ENCODE measurements around the gene AVL9. TPM values are rescaled to one million over a fixed set of nuclear protein-coding genes. Genes with fewer than 3 reads are reported as not detected.

Gene AVL9
- total and polyA plus RNA-seq, 10 donors = 8.4 to 54.8 (median 34.3) TPM

GRCh38 chr7:32559480-32559879 is 64.2 kb downstream of the AVL9 start:
- Histone ChIP-seq H3K27me3 (replicated peaks in 1 of 7) (no peaks in the 10 kb centered on the region), H3K36me3 (peaks cover 0 to 96% (median 49%) of the 10 kb centered on the region in 6 donors), H3K4me3 (no peak overlapping the region), H3K27ac (no peak overlapping the region), H3K4me1 (peaks cover 0 to 8% (median 0%) of the 10 kb centered on the region in 6 donors), H3K9me3 (no peaks in the 10 kb centered on the region)
- TF ChIP-seq, protein P1, sequence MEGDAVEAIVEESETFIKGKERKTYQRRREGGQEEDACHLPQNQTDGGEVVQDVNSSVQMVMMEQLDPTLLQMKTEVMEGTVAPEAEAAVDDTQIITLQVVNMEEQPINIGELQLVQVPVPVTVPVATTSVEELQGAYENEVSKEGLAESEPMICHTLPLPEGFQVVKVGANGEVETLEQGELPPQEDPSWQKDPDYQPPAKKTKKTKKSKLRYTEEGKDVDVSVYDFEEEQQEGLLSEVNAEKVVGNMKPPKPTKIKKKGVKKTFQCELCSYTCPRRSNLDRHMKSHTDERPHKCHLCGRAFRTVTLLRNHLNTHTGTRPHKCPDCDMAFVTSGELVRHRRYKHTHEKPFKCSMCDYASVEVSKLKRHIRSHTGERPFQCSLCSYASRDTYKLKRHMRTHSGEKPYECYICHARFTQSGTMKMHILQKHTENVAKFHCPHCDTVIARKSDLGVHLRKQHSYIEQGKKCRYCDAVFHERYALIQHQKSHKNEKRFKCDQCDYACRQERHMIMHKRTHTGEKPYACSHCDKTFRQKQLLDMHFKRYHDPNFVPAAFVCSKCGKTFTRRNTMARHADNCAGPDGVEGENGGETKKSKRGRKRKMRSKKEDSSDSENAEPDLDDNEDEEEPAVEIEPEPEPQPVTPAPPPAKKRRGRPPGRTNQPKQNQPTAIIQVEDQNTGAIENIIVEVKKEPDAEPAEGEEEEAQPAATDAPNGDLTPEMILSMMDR (IDR thresholded peaks at IDR 0.05 in 8 of 11, conservative IDR thresholded peaks at IDR 0.05 in 3 of 11) = no peak
- TF ChIP-seq POLR2A (IDR thresholded peaks at IDR 0.05) = no peak
- TF ChIP-seq POLR2AphosphoS5 (IDR thresholded peaks at IDR 0.05) = no peak
- no peak for DNase-seq
- 91 to 96% (median 94%) methylated on average over 4 of the region's 4 CpGs for WGBS, 5 donors
- intact Hi-C loops (cut with DNase I; ENCODE audit: low total_unique reads) = loop anchor here (10.0 kb wide), 1 partner anchor 65 kb away; the partner anchor contains the start of genes AVL9 and LSM5

DNA sequence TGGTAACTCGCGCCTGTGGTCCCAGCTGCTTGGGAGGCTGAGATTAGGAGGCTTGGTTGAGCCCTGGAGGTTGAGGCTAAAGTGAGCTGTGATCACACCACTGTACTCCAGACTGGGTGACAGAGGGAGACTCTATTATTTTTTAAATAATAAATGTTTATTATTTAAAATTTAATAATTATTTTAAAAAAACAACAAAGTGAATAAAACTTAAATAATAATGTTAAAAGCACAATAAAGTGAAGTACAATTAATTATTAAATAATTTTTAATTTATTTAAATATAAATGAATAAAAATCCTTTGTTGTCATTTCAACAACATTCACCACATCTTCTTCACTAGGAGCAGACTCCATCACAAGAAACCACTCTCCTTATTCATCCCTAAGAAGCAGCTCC is 64.8 kb downstream of the AVL9 start:
- TF ChIP-seq POLR2AphosphoS5 (IDR thresholded peaks at IDR 0.05) (no peak), POLR2A (IDR thresholded peaks at IDR 0.05) (no peak)
- TF ChIP-seq, protein P1 (IDR thresholded peaks at IDR 0.05 in 8 of 11, conservative IDR thresholded peaks at IDR 0.05 in 3 of 11) = no peak
- Histone ChIP-seq H3K27me3 (replicated peaks in 1 of 7) (no peaks in the 10 kb centered on the region), H3K9me3 (no peaks in the 10 kb centered on the region), H3K4me3 (no peak overlapping the region), H3K36me3 (peaks cover 0 to 96% (median 44%) of the 10 kb centered on the region in 6 donors), H3K4me1 (peaks cover 0 to 12% (median 0%) of the 10 kb centered on the region in 6 donors), H3K27ac (no peak overlapping the region)
- no peak for DNase-seq
- intact Hi-C loops (cut with DNase I; ENCODE audit: low total_unique reads) = no loop called here
- WGBS, 5 donors = 95 to 100% (median 99%) methylated on average over 2 of the region's 2 CpGs

DNA sequence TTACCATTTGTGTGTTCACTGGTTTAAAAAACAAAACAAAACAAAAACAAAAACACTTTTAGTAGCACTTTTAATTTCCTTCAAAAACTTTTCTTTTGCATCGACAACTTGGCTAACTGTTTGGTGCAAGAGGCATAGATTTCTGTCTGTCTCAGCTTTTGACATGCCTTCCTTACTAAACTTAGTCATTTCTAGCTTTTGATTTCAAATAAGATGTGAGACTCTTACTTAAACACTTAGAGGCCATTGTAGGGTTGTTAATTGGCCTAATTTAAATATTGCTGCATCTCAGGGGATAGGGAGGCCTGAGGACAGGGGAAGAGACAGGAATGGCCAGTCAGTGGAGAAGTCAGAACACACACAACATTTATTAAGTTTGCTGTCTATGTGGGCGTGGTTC is 66.3 kb downstream of the AVL9 start:
- intact Hi-C loops (cut with DNase I; ENCODE audit: low total_unique reads) = no loop called here
- Histone ChIP-seq H3K36me3 (peaks cover 0 to 87% (median 38%) of the 10 kb centered on the region in 6 donors), H3K4me3 (no peak overlapping the region), H3K27me3 (replicated peaks in 1 of 7) (no peaks in the 10 kb centered on the region), H3K4me1 (peaks cover 0 to 12% (median 0%) of the 10 kb centered on the region in 6 donors), H3K9me3 (no peaks in the 10 kb centered on the region), H3K27ac (no peak overlapping the region)
- 77 to 94% (median 91%) methylated on average over 2 of the region's 2 CpGs for WGBS, 5 donors
- DNase-seq = no peak
- TF ChIP-seq POLR2AphosphoS5 (IDR thresholded peaks at IDR 0.05) (no peak), POLR2A (IDR thresholded peaks at IDR 0.05) (no peak)
- TF ChIP-seq, protein P1 (IDR thresholded peaks at IDR 0.05 in 8 of 11, conservative IDR thresholded peaks at IDR 0.05 in 3 of 11) = no peak

GRCh38 chr7:32564542-32564941 is 69.3 kb downstream of the AVL9 start:
- Histone ChIP-seq H3K27me3 (replicated peaks in 1 of 7) (no peaks in the 10 kb centered on the region), H3K36me3 (peaks cover 0 to 79% (median 25%) of the 10 kb centered on the region in 6 donors), H3K9me3 (no peaks in the 10 kb centered on the region), H3K27ac (peak overlapping the region in 1 of 8 donors; percentile 2), H3K4me3 (no peak overlapping the region), H3K4me1 (peaks cover 0 to 12% (median 0%) of the 10 kb centered on the region in 6 donors)
- 35 to 64% (median 38%) methylated on average over 2 to 3 of the region's 3 CpGs for WGBS, 5 donors
- intact Hi-C loops (cut with DNase I; ENCODE audit: low total_unique reads) = no loop called here
- no peak for DNase-seq
- TF ChIP-seq, protein P1 (IDR thresholded peaks at IDR 0.05 in 8 of 11, conservative IDR thresholded peaks at IDR 0.05 in 3 of 11) = no peak
- TF ChIP-seq POLR2A (IDR thresholded peaks at IDR 0.05) = no peak
- TF ChIP-seq POLR2AphosphoS5 (IDR thresholded peaks at IDR 0.05) = no peak
